Kidney (tissue), 14 donors: ENCODE data around the gene INVS. TPM values are rescaled to one million over a fixed set of nuclear protein-coding genes. Genes with fewer than 3 reads are reported as not detected.

Experiments used
- DNase-seq, 5 donors: peaks; one replicate each; pipeline ENCODE4 v3.0.0-alpha.2; 2013 to 2020
- FAIRE-seq: peaks from 2 replicates; lab custom pipeline; 2012; peaks lifted over from hg19 to GRCh38; lab: Jason Lieb, UNC
- H3K27ac ChIP-seq, 2 donors: one replicate each; pipeline ENCODE4 v1.7.0; 2013; ENCODE audit warnings: low read depth in 2 of 2, low read length in 2 of 2, inconsistent platforms in 1 of 2
- H3K27me3 ChIP-seq: one replicate; pipeline ENCODE4 v1.7.1; 2013; ENCODE audit warnings: low read length, inconsistent platforms; ENCODE audit not compliant: control insufficient read depth, insufficient read depth
- H3K36me3 ChIP-seq, 3 donors: one replicate each; pipeline versions ENCODE4 v1.7.0 to v1.7.1; 2013; ENCODE audit warnings: low read length in 3 of 3, control low read depth in 1 of 3, inconsistent platforms in 1 of 3; ENCODE audit not compliant: insufficient read depth in 3 of 3, control insufficient read depth in 2 of 3
- H3K4me1 ChIP-seq, 3 donors: one replicate each; pipeline versions ENCODE4 v1.7.0 to v1.7.1; 2013; ENCODE audit warnings: low read length in 3 of 3, inconsistent platforms in 1 of 3, low read depth in 1 of 3; ENCODE audit not compliant: control insufficient read depth in 2 of 3, insufficient read depth in 2 of 3
- H3K4me3 ChIP-seq, 3 donors: one replicate each; pipeline versions ENCODE4 v1.7.0 to v1.8.1; 2013; ENCODE audit warnings: low read length in 3 of 3, control low read depth in 1 of 3, inconsistent platforms in 1 of 3
- H3K9ac ChIP-seq, 3 donors: one replicate each; pipeline versions ENCODE4 v1.7.0 to v1.7.1; 2013; ENCODE audit warnings: low read length in 3 of 3, control low read depth in 1 of 3, inconsistent platforms in 1 of 3
- H3K9me3 ChIP-seq, 3 donors: one replicate each; pipeline versions ENCODE4 v1.7.0 to v1.7.1; 2013; ENCODE audit warnings: low read length in 3 of 3, control low read depth in 1 of 3, inconsistent platforms in 1 of 3; ENCODE audit not compliant: control insufficient read depth in 2 of 3, insufficient read depth in 1 of 3
- intact Hi-C: fragments of 100-400 bp; cut with DNase I; formaldehyde crosslinking; loops from one replicate; pipeline ENCODE4 v1.11.1; 2022
- polyA plus RNA-seq: library from polyadenylated mRNA; stranded (reverse); fragments of 350-450 nt; fragmentation: Illumina TruSeq; extraction: RNeasy Lipid Tissue Mini Kit (QIAGEN cat#74804); gene quantifications from one replicate; pipeline ENCODE4 v1.2.3, GENCODE V29; 2014; ENCODE audit warnings: low read depth, low replicate concordance; ENCODE audit not compliant: insufficient read depth
- total RNA-seq: library from RNA; stranded (reverse); fragmentation: NEBNext Ultra II Directional; extraction: Animal tissue kit (Norgen Biotek cat#: 25700); gene quantifications from one replicate; pipeline ENCODE4 v1.2.1, GENCODE V29; 2021
- TF ChIP-seq, protein P1 (sequence below): IDR thresholded peaks from 3 replicates; pipeline ENCODE4 v1.5.1; 2012; ENCODE audit warnings: mild to moderate bottlenecking, moderate library complexity, borderline replicate concordance; ENCODE audit not compliant: insufficient read depth; ENCODE audit errors: extremely low read depth
- donor health status: control.
- donor health status: control.
- donor health status: control.
- donor health status: control.
- donor health status: control.
- donor health status: DM: yes; HTN: yes; CAD: no.
- donor health status: Normal renal cell carcinoma (clear cell type).

Gene INVS
- total and polyA plus RNA-seq, 2 donors from 2014 or later: 7.1 to 19.7 TPM

DNA sequence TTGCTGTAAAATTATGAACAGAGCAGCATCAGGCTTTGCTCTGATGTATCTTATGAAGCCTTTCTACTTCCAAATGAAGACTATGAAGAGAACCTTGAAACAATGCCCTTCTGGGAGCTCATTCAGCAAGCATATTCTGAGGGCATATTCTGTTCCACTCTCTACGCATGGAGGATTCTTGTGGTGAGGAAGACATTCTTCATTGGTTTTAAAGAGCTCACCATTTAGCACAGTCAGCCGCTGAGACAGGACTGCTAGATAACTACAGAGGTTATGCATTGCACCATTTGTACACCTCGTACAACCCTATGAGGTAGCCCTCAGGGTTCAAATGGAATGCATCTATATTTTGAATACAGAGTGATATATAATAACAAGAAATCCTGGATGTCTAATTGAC is 61.0 kb downstream of the INVS start:
- Histone ChIP-seq H3K27ac (no peak overlapping the region), H3K4me1 (no peaks in the 10 kb centered on the region), H3K9me3 (no peaks in the 10 kb centered on the region), H3K27me3 (no peaks in the 10 kb centered on the region), H3K4me3 (no peak overlapping the region), H3K9ac (no peak overlapping the region), H3K36me3 (peaks cover 0 to 3% (median 0%) of the 10 kb centered on the region in 3 donors)
- no peak for FAIRE-seq
- intact Hi-C loops: no loop called here
- TF ChIP-seq, protein P1, sequence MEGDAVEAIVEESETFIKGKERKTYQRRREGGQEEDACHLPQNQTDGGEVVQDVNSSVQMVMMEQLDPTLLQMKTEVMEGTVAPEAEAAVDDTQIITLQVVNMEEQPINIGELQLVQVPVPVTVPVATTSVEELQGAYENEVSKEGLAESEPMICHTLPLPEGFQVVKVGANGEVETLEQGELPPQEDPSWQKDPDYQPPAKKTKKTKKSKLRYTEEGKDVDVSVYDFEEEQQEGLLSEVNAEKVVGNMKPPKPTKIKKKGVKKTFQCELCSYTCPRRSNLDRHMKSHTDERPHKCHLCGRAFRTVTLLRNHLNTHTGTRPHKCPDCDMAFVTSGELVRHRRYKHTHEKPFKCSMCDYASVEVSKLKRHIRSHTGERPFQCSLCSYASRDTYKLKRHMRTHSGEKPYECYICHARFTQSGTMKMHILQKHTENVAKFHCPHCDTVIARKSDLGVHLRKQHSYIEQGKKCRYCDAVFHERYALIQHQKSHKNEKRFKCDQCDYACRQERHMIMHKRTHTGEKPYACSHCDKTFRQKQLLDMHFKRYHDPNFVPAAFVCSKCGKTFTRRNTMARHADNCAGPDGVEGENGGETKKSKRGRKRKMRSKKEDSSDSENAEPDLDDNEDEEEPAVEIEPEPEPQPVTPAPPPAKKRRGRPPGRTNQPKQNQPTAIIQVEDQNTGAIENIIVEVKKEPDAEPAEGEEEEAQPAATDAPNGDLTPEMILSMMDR: no peak
- DNase-seq: no peak

DNA sequence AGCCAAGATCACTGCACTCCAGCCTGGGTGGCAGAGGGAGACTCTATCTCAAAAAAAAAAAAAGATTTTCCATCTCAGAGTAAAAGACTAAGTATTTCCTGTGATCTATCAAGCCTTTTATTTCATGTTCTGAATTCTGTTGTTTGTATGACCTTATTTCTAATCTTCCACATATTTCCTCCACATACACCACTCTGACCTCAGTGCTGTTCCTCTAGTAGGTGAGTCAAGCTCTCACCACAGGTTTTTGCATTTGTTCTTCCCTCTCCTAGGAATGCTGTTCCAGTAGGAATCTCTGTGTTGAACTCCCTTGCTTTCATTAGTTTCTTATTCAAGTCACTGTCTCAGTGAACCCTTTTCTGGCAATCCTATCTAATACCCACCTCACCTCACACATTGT is 68.1 kb downstream of the INVS start:
- Histone ChIP-seq H3K27me3 (no peaks in the 10 kb centered on the region), H3K9ac (no peak overlapping the region), H3K27ac (no peak overlapping the region), H3K36me3 (no peaks in the 10 kb centered on the region), H3K4me1 (no peaks in the 10 kb centered on the region), H3K4me3 (no peak overlapping the region), H3K9me3 (no peaks in the 10 kb centered on the region)
- TF ChIP-seq, protein P1: no peak
- DNase-seq: no peak
- intact Hi-C loops: no loop called here
- no peak for FAIRE-seq

DNA sequence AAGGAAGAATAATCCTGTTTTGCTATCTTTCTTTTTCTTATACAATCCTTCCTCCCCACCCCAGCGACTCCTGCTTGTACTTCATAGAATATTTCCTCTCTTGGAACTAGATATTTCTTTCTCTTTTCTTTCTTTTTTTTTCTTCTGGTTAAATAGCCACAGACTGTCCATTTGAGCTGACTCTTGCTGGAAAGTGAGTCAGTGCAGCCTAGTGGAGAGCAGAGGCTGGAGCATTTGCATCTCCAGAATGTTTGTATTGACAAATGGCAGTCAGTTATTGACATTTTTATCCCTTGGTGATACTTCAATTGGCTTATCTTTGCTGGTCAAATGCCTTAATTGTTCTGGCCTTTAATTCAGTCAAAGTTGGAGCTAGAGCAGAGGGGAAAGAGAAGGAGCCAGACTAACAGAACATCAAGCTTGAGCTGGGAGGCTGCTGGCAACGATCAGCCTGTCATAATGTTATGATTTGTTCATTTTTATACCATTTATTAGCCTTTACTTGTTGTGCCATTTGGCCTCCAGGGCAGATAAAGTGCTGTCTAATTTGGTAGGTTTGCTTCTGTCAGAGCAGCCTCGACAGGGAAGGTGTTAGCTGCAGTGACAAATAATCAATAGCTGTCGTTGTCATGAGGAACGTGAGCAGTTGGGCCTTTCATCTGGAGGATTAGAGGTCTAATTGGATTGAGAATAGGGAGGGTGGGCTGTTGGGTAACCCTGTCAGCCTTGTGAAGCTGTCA is 69.0 kb downstream of the INVS start:
- H3K4me1 ChIP-seq: no peaks in the 10 kb centered on the region
- no peak for FAIRE-seq

More for the DNA sequence above, 69.0 kb downstream of the INVS start:
- H3K36me3 ChIP-seq: no peaks in the 10 kb centered on the region
- TF ChIP-seq, protein P1: no peak
- H3K9ac ChIP-seq: no peak overlapping the region
- H3K27ac ChIP-seq: no peak overlapping the region
- intact Hi-C loops: no loop called here
- H3K9me3 ChIP-seq: no peaks in the 10 kb centered on the region
- DNase-seq: no peak
- no peak overlapping the region for H3K4me3 ChIP-seq
- no peaks in the 10 kb centered on the region for H3K27me3 ChIP-seq
